GM18870 (cell line): ENCODE results near the gene TSHZ2.
"Not testable (repeated sequence)": the region's sequence is repeated elsewhere in the genome, so short reads cannot be mapped to it uniquely, and the experiment has no call there.

Experiments
- ATAC-seq: cut with Tn5 transposase; IDR thresholded peaks from one replicate; pipeline ENCODE4 v1.9.1; 2021; ENCODE audit warnings: moderate library complexity; ENCODE audit not compliant: unreplicated experiment

The TSHZ2 gene

GRCh38 chr20:53024653-53025052, 52.5 kb downstream of the TSHZ2 start:
- not testable (repeated sequence) for ATAC-seq

GRCh38 chr20:53027089-53027488, 54.9 kb downstream of the TSHZ2 start:
- no peak for ATAC-seq

GRCh38 chr20:53028337-53029007, 56.3 kb downstream of the TSHZ2 start:
- no peak for ATAC-seq

GRCh38 chr20:53030061-53030460, 57.9 kb downstream of the TSHZ2 start:
- ATAC-seq = no peak

- no peak for ATAC-seq
Observed at GRCh38 chr20:53032046-53032445, 59.9 kb downstream of the TSHZ2 start.

GRCh38 chr20:53032478-53032932, 60.3 kb downstream of the TSHZ2 start:
- no peak for ATAC-seq

GRCh38 chr20:53033176-53033575, 61.0 kb downstream of the TSHZ2 start:
- no peak for ATAC-seq

- no peak for ATAC-seq
Observed at GRCh38 chr20:53034899-53035298, 62.7 kb downstream of the TSHZ2 start.

- no peak for ATAC-seq
Observed at GRCh38 chr20:53036992-53037391, 64.8 kb downstream of the TSHZ2 start.

GRCh38 chr20:53037621-53038020, 65.5 kb downstream of the TSHZ2 start:
- no peak for ATAC-seq

- no peak for ATAC-seq
Observed at GRCh38 chr20:53038299-53038698, 66.1 kb downstream of the TSHZ2 start.

GRCh38 chr20:53040693-53041589, 68.8 kb downstream of the TSHZ2 start:
- ATAC-seq = no peak

GRCh38 chr20:53042521-53042920, 70.4 kb downstream of the TSHZ2 start:
- ATAC-seq = no peak

GRCh38 chr20:53044296-53044695, 72.1 kb downstream of the TSHZ2 start:
- no peak for ATAC-seq

GRCh38 chr20:53045941-53046340, 73.8 kb downstream of the TSHZ2 start:
- ATAC-seq = no peak

GRCh38 chr20:53047203-53047602, 75.0 kb downstream of the TSHZ2 start:
- no peak for ATAC-seq

- no peak for ATAC-seq
Observed at GRCh38 chr20:53048387-53048786, 76.2 kb downstream of the TSHZ2 start.

GRCh38 chr20:53050338-53050737, 78.2 kb downstream of the TSHZ2 start:
- ATAC-seq = no peak

GRCh38 chr20:53052380-53052779, 80.2 kb downstream of the TSHZ2 start:
- ATAC-seq = no peak

- no peak for ATAC-seq
Observed at GRCh38 chr20:53053595-53053994, 81.4 kb downstream of the TSHZ2 start.

- ATAC-seq = no peak
Observed at GRCh38 chr20:53055367-53056067, 83.4 kb downstream of the TSHZ2 start.

GRCh38 chr20:53057579-53057978, 85.4 kb downstream of the TSHZ2 start:
- ATAC-seq = no peak
